Stomach (tissue), 9 donors: Measurements from ENCODE around the gene CACTIN. TPM values are rescaled to one million over a fixed set of nuclear protein-coding genes. Genes with fewer than 3 reads are reported as not detected.
A peak's percentile ranks its signal among the peaks of the same experiment; 100 is the strongest.

Source experiments
- DNase-seq, 2 donors: peaks; one replicate each; pipeline versions ENCODE4 v3.0.0 to v3.0.0-alpha.2; 2013 to 2019
- H3K27ac ChIP-seq, 5 donors: fragments of 200-600 bp in 4 of 5; sonication (generic) in 4 of 5; one replicate each; pipeline ENCODE4 v1.5.1; 2013 to 2019; ENCODE audit warnings: mild to moderate bottlenecking in 1 of 5, moderate library complexity in 1 of 5
- H3K27me3 ChIP-seq, 3 donors: fragments of 200-600 bp; sonication (generic); one replicate each; pipeline ENCODE4 v1.5.1; 2017 to 2019; ENCODE audit warnings: mixed run types in 1 of 3
- H3K36me3 ChIP-seq, 4 donors: fragments of 200-600 bp; sonication (generic); 1 replicate in 3 of 4; 2 replicates in 1 of 4; pipeline ENCODE4 v1.5.1; 2016 to 2019
- H3K4me1 ChIP-seq, 4 donors: fragments of 200-600 bp; sonication (generic); one replicate each; pipeline ENCODE4 v1.5.1; 2016 to 2019
- H3K4me3 ChIP-seq, 4 donors: fragments of 200-600 bp; sonication (generic) in 3 of 4; one replicate each; pipeline ENCODE4 v1.5.1; 2016 to 2019; ENCODE audit warnings: mild to moderate bottlenecking in 1 of 4
- H3K9me3 ChIP-seq, 4 donors: fragments of 200-600 bp; sonication (generic); one replicate each; pipeline ENCODE4 v1.5.1; 2016 to 2019
- EP300 ChIP-seq: sonication (generic); formaldehyde crosslinking; IDR thresholded peaks from one replicate; pipeline ENCODE4 v1.6.1; 2017; ENCODE audit warnings: antibody characterized with exemption
- POLR2A ChIP-seq, 4 donors: fragments of 450-650 bp; IDR thresholded peaks; one replicate each; pipeline ENCODE4 v1.6.1; 2016; ENCODE audit warnings: antibody characterized with exemption in 4 of 4, control low read depth in 2 of 4, mild to moderate bottlenecking in 1 of 4, moderate library complexity in 1 of 4
- POLR2AphosphoS5 ChIP-seq, 3 donors: sonication (generic); formaldehyde crosslinking; IDR thresholded peaks; one replicate each; pipeline ENCODE4 v1.6.1; 2016; ENCODE audit warnings: antibody characterized with exemption in 3 of 3
- WGBS, 5 donors: extraction: QIAGEN DNeasy Blood & Tissue Kit in 3 of 5; methylation state at CpG; one replicate each; pipeline versions ENCODE4 v1.1.5 to v1.1.7; 2013 to 2018; 5-methylcytosine and 5-hydroxymethylcytosine counted together
- intact Hi-C: fragments of 100-400 bp; cut with DNase I; formaldehyde crosslinking; loops from one replicate; pipeline ENCODE4 v1.15.1; 2023; ENCODE audit warnings: low total_unique reads
- polyA plus RNA-seq, 3 donors: library from polyadenylated mRNA; stranded (reverse); fragments of 200-250 nt; gene quantifications; one replicate each; pipeline ENCODE4 v1.2.3, GENCODE V29; 2013
- total RNA-seq, 5 donors: library from RNA; depleted of rRNA; stranded (reverse); fragments of >200 nt; gene quantifications; one replicate each; pipeline versions ENCODE4 v1.1.0 to v1.2.3, GENCODE V29; 2014 to 2016
- TF ChIP-seq, protein P1 (sequence below), 7 experiments: fragments of 450-650 bp in 4 of 7; fragments of 200-600 bp in 3 of 7; sonication (generic) in 3 of 7; IDR thresholded peaks; one replicate each; pipeline ENCODE4 v1.5.1; 2016 to 2019; ENCODE audit warnings: antibody characterized with exemption in 7 of 7, control low read depth in 2 of 7, mild to moderate bottlenecking in 1 of 7
- donor health status: healthy with polysubstance abuse.
- donor health status: Bipolar disorder and iron deficiency.
- donor health status: healthy.

Gene CACTIN
- total and polyA plus RNA-seq, 8 donors = 9.8 to 180 (median 14.7) TPM

DNA sequence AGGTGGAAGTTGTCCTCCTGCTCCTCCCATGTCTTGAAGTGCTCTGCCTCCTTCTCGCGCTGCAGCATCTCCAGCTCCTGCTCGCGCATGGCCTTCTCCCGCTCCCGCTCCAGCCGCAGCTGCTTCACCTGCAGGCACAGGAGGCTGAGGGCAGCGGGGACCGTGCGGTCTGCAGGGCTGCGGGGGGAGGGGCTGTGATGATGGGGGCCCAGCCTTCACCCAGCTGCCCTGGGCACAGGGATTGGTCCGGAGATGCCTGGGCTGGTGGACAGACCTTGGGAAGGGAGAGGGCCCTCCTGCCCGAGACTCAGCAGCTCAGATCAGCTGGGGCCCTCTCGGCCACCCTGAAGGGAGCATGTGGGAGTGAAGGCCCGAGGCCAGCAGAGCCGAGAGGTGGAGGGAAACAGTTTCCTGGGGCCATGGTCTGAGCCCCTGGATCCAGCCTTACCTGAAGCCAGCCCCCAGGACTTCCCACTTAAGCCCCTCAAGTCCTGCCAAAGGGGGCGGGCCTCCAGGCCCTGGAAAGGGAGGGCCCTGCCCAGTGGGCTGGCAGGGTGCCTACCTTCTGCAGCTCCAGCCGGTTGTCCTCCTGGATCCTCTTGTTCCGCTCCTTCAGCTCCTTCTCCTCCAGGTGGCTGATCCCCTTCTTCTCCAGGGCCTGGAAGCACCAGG is 6.3 kb downstream of the CACTIN start:
- Histone ChIP-seq H3K27me3 (no peaks in the 10 kb centered on the region), H3K27ac (no peak overlapping the region), H3K4me1 (peaks cover 9 to 34% (median 27%) of the 10 kb centered on the region in 4 donors), H3K9me3 (no peaks in the 10 kb centered on the region), H3K4me3 (no peak overlapping the region), H3K36me3 (peaks cover 17 to 81% (median 73%) of the 10 kb centered on the region in 4 donors)
- intact Hi-C loops = no loop called here
- 79 to 85% (median 81%) methylated on average over 15 to 19 of the region's 19 CpGs for WGBS, 5 donors
- TF ChIP-seq, protein P1, sequence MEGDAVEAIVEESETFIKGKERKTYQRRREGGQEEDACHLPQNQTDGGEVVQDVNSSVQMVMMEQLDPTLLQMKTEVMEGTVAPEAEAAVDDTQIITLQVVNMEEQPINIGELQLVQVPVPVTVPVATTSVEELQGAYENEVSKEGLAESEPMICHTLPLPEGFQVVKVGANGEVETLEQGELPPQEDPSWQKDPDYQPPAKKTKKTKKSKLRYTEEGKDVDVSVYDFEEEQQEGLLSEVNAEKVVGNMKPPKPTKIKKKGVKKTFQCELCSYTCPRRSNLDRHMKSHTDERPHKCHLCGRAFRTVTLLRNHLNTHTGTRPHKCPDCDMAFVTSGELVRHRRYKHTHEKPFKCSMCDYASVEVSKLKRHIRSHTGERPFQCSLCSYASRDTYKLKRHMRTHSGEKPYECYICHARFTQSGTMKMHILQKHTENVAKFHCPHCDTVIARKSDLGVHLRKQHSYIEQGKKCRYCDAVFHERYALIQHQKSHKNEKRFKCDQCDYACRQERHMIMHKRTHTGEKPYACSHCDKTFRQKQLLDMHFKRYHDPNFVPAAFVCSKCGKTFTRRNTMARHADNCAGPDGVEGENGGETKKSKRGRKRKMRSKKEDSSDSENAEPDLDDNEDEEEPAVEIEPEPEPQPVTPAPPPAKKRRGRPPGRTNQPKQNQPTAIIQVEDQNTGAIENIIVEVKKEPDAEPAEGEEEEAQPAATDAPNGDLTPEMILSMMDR (IDR thresholded peaks at IDR 0.05) = no peak
- TF ChIP-seq POLR2A (IDR thresholded peaks at IDR 0.05) (no peak), EP300 (no peak), POLR2AphosphoS5 (IDR thresholded peaks at IDR 0.05) (no peak)
- no peak for DNase-seq

DNA sequence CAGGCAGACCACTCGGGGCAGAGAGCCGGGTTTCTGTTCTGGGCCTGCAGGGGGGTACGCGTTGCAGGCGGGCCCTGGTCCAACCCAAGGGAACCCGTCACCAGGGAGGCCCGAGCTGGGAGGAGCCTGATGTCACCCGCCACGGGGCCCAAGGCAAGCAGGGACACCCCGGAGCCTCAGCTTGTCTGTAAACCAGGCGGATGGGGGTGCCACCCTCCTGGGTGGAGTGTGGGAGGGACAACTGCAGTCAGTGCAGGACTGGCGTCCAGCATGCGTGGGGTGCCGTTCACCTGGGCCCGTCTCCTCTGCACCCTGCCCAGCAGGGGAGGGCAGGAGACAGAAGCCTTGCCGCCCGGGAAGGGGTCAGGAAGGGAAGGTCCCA is 7.0 kb downstream of the CACTIN start:
- peaks cover 17 to 87% (median 74%) of the 10 kb centered on the region in 4 donors for H3K36me3 ChIP-seq
- no peak overlapping the region for H3K4me3 ChIP-seq
- no peaks in the 10 kb centered on the region for H3K9me3 ChIP-seq
- no peak for DNase-seq
- 81 to 90% (median 87%) methylated on average over 8 to 17 of the region's 17 CpGs for WGBS, 5 donors
- no peak overlapping the region for H3K27ac ChIP-seq
- H3K4me1 ChIP-seq = peaks cover 3 to 27% (median 21%) of the 10 kb centered on the region in 4 donors
- intact Hi-C loops = loop anchor here (10.0 kb wide), 1 partner anchor 75 kb away; no protein-coding TSS in a partner anchor
- TF ChIP-seq POLR2A (IDR thresholded peaks at IDR 0.05) (no peak), EP300 (no peak)
- TF ChIP-seq, protein P1 (IDR thresholded peaks at IDR 0.05) = no peak
- H3K27me3 ChIP-seq = no peaks in the 10 kb centered on the region

DNA sequence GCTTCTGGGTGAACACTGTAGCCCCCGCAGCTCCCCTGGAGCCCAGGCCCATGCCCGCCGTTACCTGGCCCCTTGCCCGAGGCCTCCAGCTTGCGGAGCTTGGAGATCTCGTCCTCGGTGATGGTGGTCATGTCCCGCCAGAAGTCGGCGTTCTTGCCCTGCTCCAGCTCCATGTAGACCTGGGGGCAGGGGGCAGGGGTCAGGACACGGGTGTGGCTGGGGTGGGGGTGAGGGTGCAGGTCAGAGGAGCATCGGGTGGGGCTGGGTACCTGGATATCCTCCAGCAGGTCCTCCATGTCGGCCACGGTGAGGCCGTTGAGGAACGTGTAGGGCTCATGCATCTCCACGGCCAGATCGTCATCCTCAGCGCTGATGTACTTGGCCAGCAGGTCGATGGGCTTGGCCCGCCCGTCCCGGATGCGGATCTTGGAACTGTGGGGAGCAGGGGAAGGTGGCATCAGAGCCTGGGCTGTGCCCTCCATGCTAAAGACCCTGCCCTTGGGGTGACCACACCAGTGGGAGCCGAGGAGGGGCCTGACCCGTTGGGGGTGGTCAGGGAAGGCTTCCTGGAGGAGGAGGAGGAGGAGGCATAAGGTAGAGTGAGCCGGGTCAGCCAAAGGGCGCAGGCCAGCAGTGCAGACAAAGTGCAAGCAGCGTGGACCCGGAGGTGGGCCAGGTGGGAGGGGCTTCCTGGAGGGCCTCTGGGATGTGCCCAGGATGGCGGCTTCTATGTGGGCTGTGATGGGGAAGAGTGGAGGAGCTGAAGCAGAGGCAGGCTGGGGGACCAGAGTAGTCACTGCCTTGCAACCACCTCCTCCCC is 7.6 kb downstream of the CACTIN start:
- intact Hi-C loops = loop anchor here (10.0 kb wide), 1 partner anchor 74 kb away; no protein-coding TSS in a partner anchor
- Histone ChIP-seq H3K4me1 (peaks cover 3 to 21% (median 20%) of the 10 kb centered on the region in 4 donors), H3K36me3 (peaks cover 17 to 89% (median 79%) of the 10 kb centered on the region in 4 donors), H3K4me3 (no peak overlapping the region), H3K9me3 (no peaks in the 10 kb centered on the region), H3K27ac (peak overlapping the region in 1 of 5 donors; percentile 51), H3K27me3 (no peaks in the 10 kb centered on the region)
- no peak for DNase-seq
- WGBS, 5 donors = 83 to 93% (median 89%) methylated on average over 20 to 31 of the region's 31 CpGs
- TF ChIP-seq POLR2A (IDR thresholded peaks at IDR 0.05) (no peak), POLR2AphosphoS5 (IDR thresholded peaks at IDR 0.05) (no peak)
- TF ChIP-seq, protein P1 (IDR thresholded peaks at IDR 0.05) = peak in 1 of 7 experiments; percentile 50

DNA sequence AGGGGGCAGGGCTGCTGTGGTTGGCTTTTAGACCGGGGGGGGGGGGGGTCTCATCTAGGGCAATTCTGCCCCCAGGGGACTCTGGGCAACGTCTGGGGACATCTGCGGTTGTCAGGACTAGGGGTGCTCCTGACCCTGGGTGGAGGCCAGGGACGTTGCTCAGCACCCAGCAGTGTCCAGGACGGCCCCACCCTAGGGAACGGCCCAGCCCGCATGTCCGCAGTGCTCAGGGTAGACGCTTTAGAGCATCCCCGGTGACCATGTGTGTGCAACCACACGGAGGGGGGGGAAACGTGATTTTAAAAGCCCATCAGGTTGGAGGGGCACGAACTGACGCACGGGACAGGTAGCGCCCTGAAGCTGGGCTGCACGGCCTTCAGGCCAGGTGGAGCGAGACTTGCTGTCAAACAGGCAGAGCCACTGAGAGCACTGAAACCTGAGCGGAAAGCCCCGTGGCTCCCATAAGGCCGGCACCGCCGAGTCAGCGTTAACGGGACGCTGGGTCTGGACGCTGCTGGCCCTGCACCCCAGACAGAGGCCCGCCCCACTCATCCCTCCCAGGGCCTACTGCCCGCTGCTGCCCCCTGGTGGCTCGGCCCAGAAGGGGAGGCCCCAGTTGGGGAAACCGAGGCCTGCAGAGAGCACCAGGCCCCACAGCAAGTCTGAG is 8.3 kb downstream of the CACTIN start:
- WGBS, 5 donors = 7 to 69% (median 50%) methylated on average over 10 to 31 of the region's 31 CpGs
- peaks cover 17 to 89% (median 79%) of the 10 kb centered on the region in 4 donors for H3K36me3 ChIP-seq
- H3K27me3 ChIP-seq = no peaks in the 10 kb centered on the region
- DNase-seq = peak; percentile 73 to 75
- intact Hi-C loops = loop anchor here (10.0 kb wide), 1 partner anchor 73 kb away; no protein-coding TSS in a partner anchor
- peak overlapping the region in 2 of 4 donors; percentile 6 to 35 for H3K4me3 ChIP-seq
- no peaks in the 10 kb centered on the region for H3K9me3 ChIP-seq
- peak overlapping the region in 2 of 5 donors; percentile 42 to 51 for H3K27ac ChIP-seq
- peaks cover 3 to 27% (median 20%) of the 10 kb centered on the region in 4 donors for H3K4me1 ChIP-seq
- TF ChIP-seq POLR2A (IDR thresholded peaks at IDR 0.05) (no peak), EP300 (no peak), POLR2AphosphoS5 (IDR thresholded peaks at IDR 0.05) (peak in 2 of 3 donors; percentile 25 to 54)
- TF ChIP-seq, protein P1 (IDR thresholded peaks at IDR 0.05) = peak in 5 of 7 experiments; percentile 85 to 93 (median 87)
